Adipose tissue (tissue), 3 donors: ENCODE data around the gene ARHGEF26. TPM values are rescaled to one million over a fixed set of nuclear protein-coding genes. Genes with fewer than 3 reads are reported as not detected.

Experiments used
- H3K27ac ChIP-seq: one replicate; pipeline ENCODE4 v1.5.1; 2013; ENCODE audit warnings: low read depth, low read length
- WGBS, 3 donors: extraction: QIAGEN DNeasy Blood & Tissue Kit; methylation state at CpG; one replicate each; pipeline ENCODE4 v1.1.7; 2013; 5-methylcytosine and 5-hydroxymethylcytosine counted together
- polyA plus RNA-seq, 3 donors: library from polyadenylated mRNA; stranded (reverse); fragments of 200-250 nt; gene quantifications; one replicate each; pipeline ENCODE4 v1.2.3, GENCODE V29; 2013
- donor health status: healthy with polysubstance abuse.
- donor health status: Bipolar disorder and iron deficiency.
- donor health status: healthy.

Gene ARHGEF26
- polyA plus RNA-seq, 3 donors: 4.0 to 7.1 (median 6.9) TPM

GRCh38 chr3:154275965-154276364, 154.8 kb downstream of the ARHGEF26 start:
- H3K27ac ChIP-seq: no peak overlapping the region
- WGBS, 3 donors: 73 to 92% (median 81%) methylated on average over 2 of the region's 2 CpGs

- H3K27ac ChIP-seq: no peak overlapping the region
- WGBS, 3 donors: 99 to 100% (median 100%) methylated on average over 1 of the region's 1 CpG
These were observed 159.0 kb downstream of the ARHGEF26 start for GRCh38 chr3:154280161-154280560.

GRCh38 chr3:154285221-154285620, 164.0 kb downstream of the ARHGEF26 start:
- no peak overlapping the region for H3K27ac ChIP-seq
- WGBS, 3 donors: 56 to 94% (median 67%) methylated on average over 2 of the region's 2 CpGs

GRCh38 chr3:154290187-154290586, 169.0 kb downstream of the ARHGEF26 start:
- no peak overlapping the region for H3K27ac ChIP-seq
- WGBS, 3 donors: 97 to 99% (median 98%) methylated on average over 5 of the region's 5 CpGs

- WGBS, 3 donors: 79 to 98% (median 96%) methylated on average over 2 of the region's 2 CpGs
- no peak overlapping the region for H3K27ac ChIP-seq
These were observed 172.8 kb downstream of the ARHGEF26 start for GRCh38 chr3:154294016-154294415.

- no peak overlapping the region for H3K27ac ChIP-seq
- 89 to 93% (median 93%) methylated on average over 3 of the region's 3 CpGs for WGBS, 3 donors
These were observed 180.4 kb downstream of the ARHGEF26 start for GRCh38 chr3:154301561-154301960.

- no peak overlapping the region for H3K27ac ChIP-seq
These were observed 183.1 kb downstream of the ARHGEF26 start for GRCh38 chr3:154304116-154304786.

GRCh38 chr3:154304936-154305335, 183.7 kb downstream of the ARHGEF26 start:
- no peak overlapping the region for H3K27ac ChIP-seq
- 88 to 98% (median 95%) methylated on average over 3 of the region's 3 CpGs for WGBS, 3 donors

GRCh38 chr3:154307363-154307762, 186.2 kb downstream of the ARHGEF26 start:
- H3K27ac ChIP-seq: no peak overlapping the region

Other genes starting within 250 kb of the ARHGEF26 start
- 10 to 100 TPM; 15.0 to 28.2 (median 26.3) TPM for gene DHX36, start 203.1 kb downstream of the ARHGEF26 start, polyA plus RNA-seq